AG09309 (cell line): ENCODE data around the gene PDZD8.
"Not testable (repeated sequence)": the region's sequence is repeated elsewhere in the genome, so short reads cannot be mapped to it uniquely, and the experiment has no call there.

ENCODE experiments used
- DNase-seq: peaks from one replicate; pipeline ENCODE4 v3.0.0-alpha.2; 2010; ENCODE audit warnings: low read depth
- H3K4me3 ChIP-seq: 2 replicates; pipeline ENCODE4 v1.5.1; 2011; ENCODE audit warnings: mild to moderate bottlenecking, low read depth, low read length, moderate library complexity; ENCODE audit not compliant: control insufficient read depth
- TF ChIP-seq, protein P1 (sequence below): IDR thresholded peaks from 2 replicates; pipeline ENCODE4 v1.5.1; 2011; ENCODE audit warnings: mild to moderate bottlenecking, low read depth, low read length, inconsistent platforms; ENCODE audit not compliant: insufficient read depth, control insufficient read depth; ENCODE audit errors: missing control alignments

Gene PDZD8

GRCh38 chr10:117311261-117311660 lies 64.0 kb downstream of the PDZD8 start:
- no peak for DNase-seq

GRCh38 chr10:117306674-117307073 lies 68.6 kb downstream of the PDZD8 start:
- DNase-seq = no peak
- TF ChIP-seq, protein P1, sequence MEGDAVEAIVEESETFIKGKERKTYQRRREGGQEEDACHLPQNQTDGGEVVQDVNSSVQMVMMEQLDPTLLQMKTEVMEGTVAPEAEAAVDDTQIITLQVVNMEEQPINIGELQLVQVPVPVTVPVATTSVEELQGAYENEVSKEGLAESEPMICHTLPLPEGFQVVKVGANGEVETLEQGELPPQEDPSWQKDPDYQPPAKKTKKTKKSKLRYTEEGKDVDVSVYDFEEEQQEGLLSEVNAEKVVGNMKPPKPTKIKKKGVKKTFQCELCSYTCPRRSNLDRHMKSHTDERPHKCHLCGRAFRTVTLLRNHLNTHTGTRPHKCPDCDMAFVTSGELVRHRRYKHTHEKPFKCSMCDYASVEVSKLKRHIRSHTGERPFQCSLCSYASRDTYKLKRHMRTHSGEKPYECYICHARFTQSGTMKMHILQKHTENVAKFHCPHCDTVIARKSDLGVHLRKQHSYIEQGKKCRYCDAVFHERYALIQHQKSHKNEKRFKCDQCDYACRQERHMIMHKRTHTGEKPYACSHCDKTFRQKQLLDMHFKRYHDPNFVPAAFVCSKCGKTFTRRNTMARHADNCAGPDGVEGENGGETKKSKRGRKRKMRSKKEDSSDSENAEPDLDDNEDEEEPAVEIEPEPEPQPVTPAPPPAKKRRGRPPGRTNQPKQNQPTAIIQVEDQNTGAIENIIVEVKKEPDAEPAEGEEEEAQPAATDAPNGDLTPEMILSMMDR = no peak
- H3K4me3 ChIP-seq = no peak overlapping the region

More at GRCh38 chr10:117311261-117311660, 64.0 kb downstream of the PDZD8 start:
- TF ChIP-seq, protein P1 = no peak
- no peak overlapping the region for H3K4me3 ChIP-seq

DNA sequence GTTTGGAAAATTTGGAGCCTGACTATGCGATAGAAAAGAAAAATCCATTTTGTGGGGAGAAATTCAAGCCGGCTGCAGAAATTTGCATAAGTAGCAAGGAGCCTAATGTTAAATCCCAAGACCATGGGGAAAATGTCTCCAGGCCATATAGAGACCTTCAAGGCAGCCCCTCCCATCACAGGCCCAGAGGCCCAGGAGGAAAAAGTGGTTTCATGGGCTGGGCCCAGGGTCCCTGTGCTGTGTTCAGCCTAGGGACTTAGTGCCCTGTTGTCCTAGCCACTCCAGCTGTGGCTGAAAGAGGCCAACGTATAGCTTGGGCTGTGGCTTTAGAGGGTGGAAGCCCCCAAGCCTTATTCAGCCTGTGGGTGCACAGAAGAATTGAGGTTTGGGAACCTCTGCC lies 71.8 kb downstream of the PDZD8 start:
- not testable (repeated sequence) for DNase-seq, H3K4me3 ChIP-seq

DNA sequence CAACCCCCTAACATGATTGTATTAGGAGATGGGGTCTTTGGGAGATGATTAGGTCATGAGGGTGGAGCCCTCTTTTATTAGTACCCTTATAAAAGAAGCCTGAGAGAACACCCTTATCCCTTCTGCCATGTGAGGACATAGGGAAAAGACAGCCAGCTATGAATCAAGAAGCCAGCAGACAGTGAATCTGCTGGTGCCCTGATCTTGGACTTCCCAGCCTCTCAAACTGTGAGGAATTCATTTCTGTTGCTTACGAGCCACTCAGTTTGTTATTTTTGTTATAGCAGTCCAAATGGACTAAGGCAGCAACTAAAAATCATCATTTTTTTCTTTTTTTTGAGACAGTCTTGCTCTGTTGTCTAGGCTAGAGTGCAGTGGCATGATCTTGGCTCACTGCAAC lies 74.6 kb downstream of the PDZD8 start:
- no peak overlapping the region for H3K4me3 ChIP-seq
- DNase-seq = no peak
- TF ChIP-seq, protein P1 = no peak

DNA sequence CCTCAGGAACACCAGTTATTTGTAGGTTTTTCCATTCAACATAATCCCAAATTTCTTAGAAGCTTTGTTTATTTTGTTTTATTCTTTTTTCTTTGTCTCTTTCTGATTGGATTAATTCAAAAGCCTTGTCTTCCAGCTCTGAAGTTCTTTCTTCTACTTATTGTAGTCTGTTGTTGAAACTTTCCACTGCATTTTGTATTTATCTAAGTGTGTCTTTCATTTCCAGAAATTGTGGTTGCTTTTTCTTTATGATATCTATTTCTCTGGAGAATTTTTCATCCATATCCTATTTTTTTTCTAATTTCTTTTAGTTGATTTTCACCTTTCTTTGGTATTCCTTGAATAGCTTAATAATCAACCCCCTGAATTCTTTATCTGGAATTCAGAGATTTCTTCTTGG lies 75.8 kb downstream of the PDZD8 start:
- TF ChIP-seq, protein P1 = no peak
- no peak for DNase-seq
- H3K4me3 ChIP-seq = no peak overlapping the region

GRCh38 chr10:117298219-117298618 lies 77.0 kb downstream of the PDZD8 start:
- TF ChIP-seq, protein P1 = no peak
- DNase-seq = no peak
- H3K4me3 ChIP-seq = no peak overlapping the region

DNA sequence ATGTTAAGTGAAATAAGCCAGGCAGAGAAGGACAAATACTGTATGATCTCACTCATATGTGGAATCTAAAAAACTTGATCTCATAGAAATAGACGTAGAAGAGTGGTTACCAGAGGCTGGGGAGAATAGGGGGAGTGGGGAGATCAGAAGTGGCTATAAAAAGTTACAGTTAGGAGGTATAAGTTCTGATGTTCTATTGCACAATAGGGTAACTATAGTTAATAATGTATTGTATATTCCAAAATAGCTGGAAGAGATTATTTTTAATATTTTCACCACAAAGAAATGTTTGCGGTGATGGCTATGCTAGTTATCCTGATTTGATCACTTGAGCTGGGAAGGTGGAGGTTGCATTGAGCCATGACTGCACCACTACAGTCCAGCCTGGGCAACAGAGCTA lies 80.5 kb downstream of the PDZD8 start:
- TF ChIP-seq, protein P1 = no peak
- no peak overlapping the region for H3K4me3 ChIP-seq
- no peak for DNase-seq
